Activated T-cell treated with anti-CD3 and anti-CD28 coated beads, Interleukin-2, amount 50 U/mL, for 72 hours (primary cell): Measurements from ENCODE around the gene UBC. TPM values are rescaled to one million over a fixed set of nuclear protein-coding genes. Genes with fewer than 3 reads are reported as not detected.
A peak's percentile ranks its signal among the peaks of the same experiment; 100 is the strongest.
"Not testable (repeated sequence)": the region's sequence is repeated elsewhere in the genome, so short reads cannot be mapped to it uniquely, and the experiment has no call there.

Experiments
- ATAC-seq, 2 donors: fragments of 150-1000 bp; cut with Tn5 transposase; replicated peaks in 1 of 2; 2 replicates each; pipeline ENCODE4 v1.10.0; 2021; ENCODE audit warnings: moderate library complexity in 2 of 2, mild to moderate bottlenecking in 1 of 2
- DNase-seq, 2 donors: peaks; one replicate each; pipeline ENCODE4 v3.0.0; 2021 to 2022; ENCODE audit warnings: mixed read lengths in 1 of 2
- H3K27ac Mint-ChIP-seq: one replicate; pipeline ENCODE4 v1.8.0; 2022; ENCODE audit warnings: mild to moderate bottlenecking, moderate library complexity, mixed read lengths
- H3K27me3 Mint-ChIP-seq: one replicate; pipeline ENCODE4 v1.8.0; 2022; ENCODE audit warnings: low read depth, mixed read lengths
- H3K36me3 Mint-ChIP-seq, 2 donors: one replicate each; pipeline ENCODE4 v1.8.0; 2022; ENCODE audit warnings: mixed read lengths in 2 of 2, mild to moderate bottlenecking in 1 of 2; ENCODE audit not compliant: insufficient read depth in 2 of 2
- H3K4me1 Mint-ChIP-seq: one replicate; pipeline ENCODE4 v1.8.0; 2022; ENCODE audit warnings: low read depth, mixed read lengths
- H3K4me3 Mint-ChIP-seq, 2 donors: one replicate each; pipeline ENCODE4 v1.8.0; 2022; ENCODE audit warnings: mild to moderate bottlenecking in 2 of 2, mixed read lengths in 2 of 2, moderate library complexity in 2 of 2
- H3K9me3 Mint-ChIP-seq, 2 donors: one replicate each; pipeline ENCODE4 v1.8.0; 2022; ENCODE audit warnings: mixed read lengths in 2 of 2
- total RNA-seq, 2 donors: library from RNA; stranded (reverse); gene quantifications; one replicate each; pipeline ENCODE4 v1.2.3, GENCODE V29; 2022

UBC gene
- total RNA-seq, 2 donors from 2014 or later = 1,002 to 1,182 TPM

DNA sequence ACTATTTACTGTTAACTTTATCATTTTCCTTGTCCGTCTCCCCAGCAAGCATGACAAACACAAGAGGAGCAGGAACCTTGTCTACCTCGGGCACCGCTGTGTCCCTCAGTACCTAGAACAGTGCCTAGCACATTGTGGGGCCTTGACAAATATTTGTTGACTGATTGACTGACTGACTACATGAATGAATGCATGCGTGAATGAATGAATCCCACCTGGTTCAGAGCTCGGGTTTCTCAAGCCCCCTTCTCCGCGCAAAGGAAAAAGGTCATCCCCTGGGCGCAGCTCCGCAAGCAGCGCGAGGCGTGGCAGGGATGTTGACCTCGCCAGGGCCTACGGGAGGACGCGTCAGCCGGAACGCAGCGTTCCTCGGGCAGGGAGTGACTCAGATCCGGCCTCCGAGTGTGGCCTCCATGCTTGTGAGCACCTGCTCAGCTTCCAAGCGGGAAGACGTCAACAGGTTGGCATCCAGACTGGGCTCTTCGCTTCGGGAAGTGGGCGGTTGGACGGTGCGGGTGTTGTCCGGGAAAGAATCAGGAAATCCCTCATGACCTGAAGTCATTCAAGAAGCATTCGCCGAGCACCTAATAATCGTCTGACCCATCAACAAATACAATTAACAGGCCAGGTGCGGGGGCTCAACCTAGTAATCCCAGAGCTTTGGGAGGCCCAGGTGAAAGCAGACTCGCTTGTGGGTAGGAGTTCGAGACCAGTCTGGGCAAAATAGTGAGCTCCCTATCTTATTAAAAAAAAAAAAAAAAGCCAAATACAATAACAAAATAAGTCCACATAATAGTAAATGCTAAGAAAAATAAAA is 13.9 kb upstream of the UBC start:
- ATAC-seq = peak; percentile 66 to 74
- no peaks in the 10 kb centered on the region for H3K27me3 Mint-ChIP-seq

GRCh38 chr12:124927201-124928094 is 13.0 kb upstream of the UBC start:
- H3K36me3 Mint-ChIP-seq = peaks cover 6 to 8% of the 10 kb centered on the region in 2 donors
- no peaks in the 10 kb centered on the region for H3K9me3 Mint-ChIP-seq
- peaks cover 61% of the 10 kb centered on the region for H3K4me1 Mint-ChIP-seq
- ATAC-seq (peak; percentile 81 to 83), DNase-seq (peak; percentile 90 to 94)
- peak overlapping the region; percentile 87 to 91 for H3K4me3 Mint-ChIP-seq
- peak overlapping the region; percentile 100 for H3K27ac Mint-ChIP-seq
- H3K27me3 Mint-ChIP-seq = no peaks in the 10 kb centered on the region

More for the DNA sequence above, 13.9 kb upstream of the UBC start:
- peak overlapping the region; percentile 87 to 91 for H3K4me3 Mint-ChIP-seq
- H3K36me3 Mint-ChIP-seq = peaks cover 6 to 8% of the 10 kb centered on the region in 2 donors
- no peaks in the 10 kb centered on the region for H3K9me3 Mint-ChIP-seq
- peak; percentile 53 to 72 for DNase-seq
- peak overlapping the region; percentile 100 for H3K27ac Mint-ChIP-seq
- peaks cover 54% of the 10 kb centered on the region for H3K4me1 Mint-ChIP-seq

DNA sequence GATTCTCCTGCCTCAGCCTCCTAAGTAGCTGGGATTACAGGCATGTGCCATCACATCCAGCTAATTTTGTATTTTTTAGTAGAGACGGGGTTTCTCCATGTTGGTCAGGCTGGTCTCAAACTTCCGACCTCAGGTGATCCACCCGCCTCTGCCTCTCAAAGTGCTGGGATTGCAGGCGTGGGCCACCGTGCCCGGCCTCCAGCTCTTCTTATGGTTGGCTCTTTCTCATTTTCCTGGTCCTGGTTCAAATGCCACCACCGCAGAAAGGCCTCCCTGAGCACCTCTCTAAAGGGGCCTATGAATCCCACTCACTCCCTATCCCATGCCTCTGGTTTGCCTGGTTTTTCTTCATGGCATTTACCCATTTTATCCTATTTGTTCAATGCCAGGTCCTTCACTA is 11.3 kb upstream of the UBC start:
- DNase-seq, H3K4me3 Mint-ChIP-seq, H3K36me3 Mint-ChIP-seq, H3K9me3 Mint-ChIP-seq, ATAC-seq, H3K27me3 Mint-ChIP-seq: not testable (repeated sequence)
- peaks cover 78% of the 10 kb centered on the region for H3K4me1 Mint-ChIP-seq
- H3K27ac Mint-ChIP-seq = peak overlapping the region; percentile 100

DNA sequence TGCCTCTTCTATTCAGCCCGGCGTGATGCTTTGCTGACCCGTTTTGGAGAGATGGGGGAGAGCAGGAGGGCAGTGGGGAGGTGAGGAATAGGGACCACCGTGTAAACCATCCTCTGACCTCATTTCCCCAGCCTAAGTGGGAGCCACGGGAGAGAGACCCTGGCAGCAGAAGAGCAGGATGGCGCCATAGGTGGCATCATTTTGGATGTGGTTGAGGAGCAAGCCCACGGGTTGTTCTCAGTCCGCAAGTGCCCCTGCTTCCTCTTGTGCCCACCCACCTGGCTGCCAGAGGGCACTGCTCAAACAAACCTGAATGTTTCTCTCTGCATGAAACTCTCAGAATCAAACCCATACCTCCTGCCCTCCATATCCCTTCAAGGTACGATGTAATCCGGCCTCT is 10.7 kb upstream of the UBC start:
- H3K36me3 Mint-ChIP-seq = peaks cover 8% of the 10 kb centered on the region in 2 donors
- no peaks in the 10 kb centered on the region for H3K27me3 Mint-ChIP-seq
- H3K4me3 Mint-ChIP-seq = no peak overlapping the region
- H3K4me1 Mint-ChIP-seq = peaks cover 85% of the 10 kb centered on the region
- DNase-seq (no peak), ATAC-seq (no peak)
- peak overlapping the region; percentile 51 for H3K27ac Mint-ChIP-seq
- no peaks in the 10 kb centered on the region for H3K9me3 Mint-ChIP-seq

DNA sequence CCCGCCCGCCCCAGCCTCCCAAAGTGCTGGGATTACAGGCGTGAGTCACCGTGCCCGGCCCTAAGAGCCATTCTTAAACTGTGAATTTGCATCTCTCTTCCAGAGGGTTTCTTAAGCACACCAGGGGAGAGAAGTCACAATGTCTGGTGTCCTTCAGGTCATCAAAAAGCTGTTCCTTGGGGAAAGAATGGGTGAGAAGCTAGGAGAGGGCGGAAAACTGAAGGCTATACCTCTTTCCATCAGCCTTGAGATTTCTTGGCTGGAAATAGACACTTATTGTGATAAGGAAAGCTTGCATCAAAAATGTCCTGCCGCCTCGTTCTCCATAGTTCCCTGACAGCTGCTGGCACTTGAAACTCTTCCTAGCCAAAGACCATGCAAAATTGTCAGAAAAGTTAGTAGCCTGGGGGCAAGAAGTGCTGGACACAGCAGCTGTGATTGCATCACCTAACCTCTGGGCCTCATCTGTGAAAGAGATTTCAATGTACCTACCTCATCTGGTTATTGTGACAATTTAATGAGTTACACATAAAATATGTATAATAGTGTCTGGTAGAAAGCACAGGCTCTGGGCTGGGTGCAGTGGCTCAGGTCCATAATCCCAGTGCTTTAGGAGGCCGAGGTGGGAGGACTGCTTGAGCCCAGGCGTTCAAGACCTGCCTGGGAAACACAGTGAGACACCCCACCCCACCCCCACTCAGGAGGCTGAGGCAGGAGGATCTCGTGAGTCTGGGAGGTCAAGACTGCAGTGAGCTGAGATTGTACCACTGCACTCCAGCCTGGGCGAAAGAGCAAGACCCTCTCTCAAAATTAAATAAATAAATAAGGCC is 9.7 kb upstream of the UBC start:
- Mint-ChIP-seq H3K4me1 (peaks cover 88% of the 10 kb centered on the region), H3K9me3 (no peaks in the 10 kb centered on the region), H3K36me3 (peaks cover 8% of the 10 kb centered on the region in 2 donors), H3K4me3 (no peak overlapping the region), H3K27ac (peak overlapping the region; percentile 77), H3K27me3 (no peaks in the 10 kb centered on the region)
- ATAC-seq (no peak), DNase-seq (no peak)

DNA sequence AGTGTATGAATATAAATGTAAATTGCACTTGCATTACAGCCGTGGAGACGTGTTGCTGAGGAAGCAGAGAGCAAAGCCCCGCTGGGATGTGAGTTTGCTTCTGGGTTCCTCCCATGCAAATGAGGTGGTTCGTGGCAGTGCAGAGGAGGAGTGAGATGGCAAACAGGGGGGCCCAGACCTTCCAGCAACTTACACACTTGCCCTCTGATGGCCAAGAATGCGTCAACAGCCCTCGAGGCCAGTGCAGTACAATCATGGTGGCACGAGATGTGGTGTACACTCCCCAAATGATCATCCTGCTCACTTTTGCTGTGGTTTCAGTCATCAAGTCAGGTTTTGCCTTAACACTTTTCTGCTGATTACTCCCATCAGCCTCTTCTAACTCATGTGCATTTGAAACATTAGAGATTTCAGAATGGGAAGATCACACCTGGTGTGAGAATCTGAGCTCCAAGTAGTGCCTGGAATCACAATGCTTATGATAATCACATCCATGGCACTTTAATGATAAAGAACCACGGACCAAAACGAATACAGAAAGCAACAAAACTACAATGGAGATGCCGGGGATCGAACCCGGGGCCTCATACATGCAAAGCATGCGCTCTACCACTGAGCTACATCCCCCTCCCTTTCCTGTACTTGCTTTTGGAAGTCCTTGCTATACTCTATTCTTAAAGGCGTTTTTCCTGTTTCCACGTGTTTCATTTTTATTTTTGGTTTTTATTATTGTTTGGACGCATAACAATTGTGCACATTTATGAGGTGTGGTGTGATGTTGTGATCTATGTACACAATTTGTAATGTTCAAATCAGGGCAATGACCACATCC is 7.0 kb upstream of the UBC start:
- H3K4me1 Mint-ChIP-seq = peaks cover 89% of the 10 kb centered on the region
- peak; percentile 89 to 94 for DNase-seq
- peak overlapping the region; percentile 100 for H3K27ac Mint-ChIP-seq
- peak overlapping the region; percentile 92 to 94 for H3K4me3 Mint-ChIP-seq
- H3K27me3 Mint-ChIP-seq = no peaks in the 10 kb centered on the region
- peaks cover 1 to 2% of the 10 kb centered on the region in 2 donors for H3K36me3 Mint-ChIP-seq
- no peaks in the 10 kb centered on the region for H3K9me3 Mint-ChIP-seq
- ATAC-seq = peak; percentile 77 to 80

GRCh38 chr12:124920353-124920935 is 6.0 kb upstream of the UBC start:
- no peak for DNase-seq
- peak overlapping the region; percentile 92 to 94 for H3K4me3 Mint-ChIP-seq
- ATAC-seq = no peak
- peaks cover 0 to 2% of the 10 kb centered on the region in 2 donors for H3K36me3 Mint-ChIP-seq
- peaks cover 86% of the 10 kb centered on the region for H3K4me1 Mint-ChIP-seq
- no peaks in the 10 kb centered on the region for H3K27me3 Mint-ChIP-seq
- H3K27ac Mint-ChIP-seq = peak overlapping the region; percentile 100
- no peaks in the 10 kb centered on the region for H3K9me3 Mint-ChIP-seq

- H3K27ac Mint-ChIP-seq = peak overlapping the region; percentile 100
- H3K4me1 Mint-ChIP-seq = peaks cover 80% of the 10 kb centered on the region
- peak overlapping the region; percentile 92 to 94 for H3K4me3 Mint-ChIP-seq
- no peaks in the 10 kb centered on the region for H3K27me3 Mint-ChIP-seq
- ATAC-seq (peak in 1 of 2 donors; percentile 8), DNase-seq (peak; percentile 60 to 61)
- H3K9me3 Mint-ChIP-seq = no peaks in the 10 kb centered on the region
- peaks cover under 1 to 2% of the 10 kb centered on the region in 2 donors for H3K36me3 Mint-ChIP-seq
Measured at GRCh38 chr12:124919521-124920352, 5.3 kb upstream of the UBC start.

- not testable (repeated sequence) for H3K9me3 Mint-ChIP-seq, H3K27me3 Mint-ChIP-seq, ATAC-seq, DNase-seq
- H3K36me3 Mint-ChIP-seq = peaks cover 11% of the 10 kb centered on the region in 2 donors
- peaks cover 86% of the 10 kb centered on the region for H3K4me1 Mint-ChIP-seq
- H3K4me3 Mint-ChIP-seq = peak overlapping the region; percentile 92 to 96
- H3K27ac Mint-ChIP-seq = peak overlapping the region; percentile 100
Measured at GRCh38 chr12:124918622-124918988, 4.2 kb upstream of the UBC start.

DNA sequence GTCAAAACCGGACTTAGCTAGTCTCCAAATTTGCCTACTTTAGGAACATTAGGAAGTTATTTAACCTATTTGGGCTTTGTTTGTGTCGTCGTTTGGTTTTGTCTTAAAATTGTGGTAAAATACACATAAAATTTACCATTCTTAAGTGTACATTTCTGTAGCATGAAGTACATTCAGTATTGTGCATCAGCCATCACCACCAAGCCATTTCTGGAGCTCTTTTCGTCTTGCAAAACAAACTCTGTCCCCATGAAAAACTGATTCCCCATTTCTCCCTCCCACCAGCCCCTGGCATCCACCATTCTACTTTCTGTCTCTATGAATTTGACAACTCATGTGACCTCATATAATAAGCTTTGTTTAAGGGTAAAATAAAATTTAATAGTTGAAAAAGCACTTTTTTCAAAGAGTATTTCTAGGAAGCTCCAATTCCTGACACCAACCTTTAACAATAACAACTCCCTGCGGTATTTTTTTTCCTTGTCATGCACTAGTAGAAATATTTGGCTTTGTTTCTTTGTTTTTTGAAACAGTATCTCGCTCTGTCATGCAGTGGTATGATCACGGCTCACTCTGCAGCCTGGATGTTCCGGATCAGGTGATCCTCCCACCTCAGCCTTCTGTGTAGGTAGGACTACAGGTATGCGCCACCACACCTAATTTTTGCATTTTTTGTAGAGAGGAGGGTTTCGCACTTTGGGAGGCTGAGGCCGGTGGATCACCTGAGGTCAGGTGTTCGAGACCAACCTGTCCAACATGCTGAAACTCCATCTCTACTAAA is 3.6 kb upstream of the UBC start:
- no peak for DNase-seq
- H3K36me3 Mint-ChIP-seq = peaks cover 16 to 17% of the 10 kb centered on the region in 2 donors
- H3K27ac Mint-ChIP-seq = peak overlapping the region; percentile 100
- no peaks in the 10 kb centered on the region for H3K27me3 Mint-ChIP-seq
- H3K9me3 Mint-ChIP-seq = no peaks in the 10 kb centered on the region
- ATAC-seq = no peak
- H3K4me3 Mint-ChIP-seq = peak overlapping the region; percentile 92 to 96
- peaks cover 90% of the 10 kb centered on the region for H3K4me1 Mint-ChIP-seq
